DMS114 treated with DMSO at 0.1 percent for 48 hours (cell line): ENCODE measurements around the gene ARL5C.
A peak's percentile ranks its signal among the peaks of the same experiment; 100 is the strongest.
"Not testable (repeated sequence)": the region's sequence is repeated elsewhere in the genome, so short reads cannot be mapped to it uniquely, and the experiment has no call there.

Experiments used
- DNase-seq: peaks from one replicate; lab custom pipeline; 2025; ENCODE audit not compliant: unreplicated experiment; lab: John Stamatoyannopoulos, UW

Gene ARL5C

GRCh38 chr17:39168503-39168902, 2.5 kb upstream of the ARL5C start:
- not testable (repeated sequence) for DNase-seq

- no peak for DNase-seq
Measured at GRCh38 chr17:39167476-39167875, 1.5 kb upstream of the ARL5C start.

GRCh38 chr17:39166437-39167335, 725 bp upstream of the ARL5C start:
- DNase-seq = no peak

GRCh38 chr17:39165178-39165840, 652 bp downstream of the ARL5C start:
- DNase-seq = no peak

DNA sequence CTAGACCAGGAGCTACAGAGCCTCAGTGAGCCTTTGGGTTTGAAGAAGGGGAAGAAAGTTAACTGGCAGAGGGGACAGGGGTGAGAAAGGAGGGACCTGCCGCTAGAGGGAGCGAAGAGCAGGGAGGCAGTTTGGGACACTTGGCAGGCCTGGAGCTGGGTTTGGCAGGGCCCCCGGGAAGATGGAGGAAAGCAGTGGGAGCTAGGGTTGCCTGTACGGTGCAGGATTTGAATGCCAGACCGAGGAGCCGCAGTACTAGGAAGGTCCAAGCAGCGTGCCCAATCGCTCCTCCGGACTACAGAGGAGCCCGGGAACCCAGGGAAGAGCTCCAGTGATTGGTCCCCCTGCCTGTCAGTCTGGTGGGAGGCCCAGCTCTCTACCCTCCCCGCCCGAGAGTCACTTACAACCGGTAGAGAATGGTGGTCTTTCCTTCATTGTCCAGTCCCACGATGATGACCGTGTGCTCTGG, 1.3 kb downstream of the ARL5C start:
- DNase-seq = peak; percentile 86

DNA sequence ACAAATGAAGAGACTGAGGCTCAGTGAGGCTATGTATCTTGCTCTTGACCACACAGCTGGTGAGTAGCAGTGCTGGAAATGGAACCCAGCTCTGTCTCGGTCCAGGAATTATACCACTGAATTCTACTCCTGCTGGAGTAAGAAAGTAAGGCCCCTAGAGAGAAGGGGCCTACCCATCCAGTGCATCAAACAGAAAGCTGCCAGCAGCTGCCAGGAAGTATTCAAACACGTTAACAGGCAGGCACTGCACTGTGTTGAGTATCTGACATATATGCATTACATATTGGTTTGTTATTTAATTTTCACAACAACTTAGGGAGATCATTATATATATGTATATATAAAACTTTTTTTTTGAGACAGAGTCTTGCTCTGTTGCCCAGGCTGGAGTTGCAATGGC, 4.0 kb downstream of the ARL5C start:
- no peak for DNase-seq

DNA sequence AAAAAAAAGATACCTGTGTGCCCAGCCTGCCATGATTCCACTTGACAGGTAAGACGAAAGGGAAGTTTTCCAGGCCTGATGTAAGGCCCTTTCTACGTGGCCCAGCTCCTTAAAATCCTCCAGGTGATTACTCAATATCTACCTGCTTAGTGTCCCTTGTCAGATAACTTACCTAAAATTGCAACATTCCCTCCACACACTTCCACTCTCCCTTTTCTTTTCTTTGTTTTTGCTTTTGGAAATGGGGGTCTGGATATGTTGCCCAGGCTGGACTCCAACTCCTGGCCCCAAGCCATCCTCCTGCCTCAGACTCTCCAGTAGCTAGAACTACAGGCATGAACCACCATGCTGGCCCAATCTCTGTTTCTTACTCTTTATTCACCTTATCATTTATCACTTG, 7.3 kb downstream of the ARL5C start:
- DNase-seq = no peak

GRCh38 chr17:39156491-39156890, 9.5 kb downstream of the ARL5C start:
- DNase-seq = no peak

- DNase-seq = no peak
Measured at GRCh38 chr17:39155654-39156053, 10.3 kb downstream of the ARL5C start.

DNA sequence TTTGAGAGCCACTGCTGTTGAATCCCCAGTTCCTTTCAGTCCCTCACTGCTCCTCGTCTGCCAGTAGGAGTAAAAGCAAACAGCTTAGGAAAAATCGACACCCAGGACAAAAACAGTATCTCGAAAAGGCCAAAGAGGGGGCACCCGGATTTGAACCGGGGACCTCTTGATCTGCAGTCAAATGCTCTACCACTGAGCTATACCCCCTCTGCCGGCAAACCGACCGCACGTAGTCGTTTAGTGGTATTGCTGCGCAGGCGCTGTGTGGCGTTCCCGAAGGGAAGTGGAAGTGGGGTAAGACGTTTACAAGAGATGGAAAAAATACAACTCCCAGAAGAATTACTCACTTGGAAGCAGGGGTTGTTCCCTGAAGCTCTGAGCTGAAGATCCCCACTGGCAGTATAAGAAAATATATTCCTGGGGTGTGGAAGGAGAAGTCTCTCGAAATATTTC, 12.3 kb downstream of the ARL5C start:
- peak; percentile 80 for DNase-seq

DNA sequence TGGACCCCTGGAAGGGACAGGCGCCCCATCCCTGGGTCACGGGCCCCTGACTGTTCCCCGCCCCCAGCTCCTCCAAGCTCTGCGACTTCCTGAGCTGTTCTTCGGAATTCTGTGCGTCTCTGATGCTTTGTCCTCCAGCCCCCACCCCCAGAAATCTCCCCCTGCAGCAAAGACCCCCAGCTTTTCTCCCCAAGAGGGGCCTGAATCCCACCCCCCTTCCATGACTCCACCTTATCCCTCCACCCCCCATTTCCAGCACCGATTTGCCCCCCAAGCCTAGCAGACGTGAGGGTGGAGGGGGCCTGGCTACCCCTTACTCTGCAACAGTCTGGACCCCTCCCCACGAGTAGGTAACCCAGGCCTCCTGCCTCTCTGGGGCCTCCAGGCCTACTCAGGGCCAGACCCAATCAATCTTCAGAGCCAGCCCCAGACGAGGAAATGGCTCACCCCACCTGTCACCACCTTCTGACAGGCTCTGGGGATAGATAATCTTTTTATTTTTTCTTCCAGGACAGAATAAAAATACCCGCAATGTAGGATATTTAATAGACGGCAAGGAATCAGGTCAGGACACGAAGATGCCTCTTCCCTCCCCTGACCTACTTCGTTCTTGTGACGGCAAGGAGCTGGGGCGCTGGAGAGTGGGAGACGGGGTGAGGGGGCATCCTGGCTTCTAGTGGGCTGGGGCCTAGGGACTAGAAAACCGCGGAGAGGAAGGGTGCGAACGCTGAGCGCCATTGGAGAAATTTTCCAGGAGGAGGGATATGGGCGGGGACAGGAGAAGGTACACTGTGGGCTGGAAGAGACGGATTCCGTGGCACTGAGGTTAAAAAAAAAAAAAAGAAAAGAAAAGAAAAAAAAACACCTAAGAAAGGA, 13.8 kb downstream of the ARL5C start:
- peak; percentile 40 for DNase-seq

- DNase-seq = no peak
Measured at GRCh38 chr17:39151150-39151942, 14.6 kb downstream of the ARL5C start, which contains the start of gene PLXDC1. Gene PLXDC1, minus strand, starts transcription at chr17:39151637. Its CDS starts 200 bp downstream, at chr17:39151437.

GRCh38 chr17:39150795-39151149, 15.2 kb downstream of the ARL5C start:
- no peak for DNase-seq

DNA sequence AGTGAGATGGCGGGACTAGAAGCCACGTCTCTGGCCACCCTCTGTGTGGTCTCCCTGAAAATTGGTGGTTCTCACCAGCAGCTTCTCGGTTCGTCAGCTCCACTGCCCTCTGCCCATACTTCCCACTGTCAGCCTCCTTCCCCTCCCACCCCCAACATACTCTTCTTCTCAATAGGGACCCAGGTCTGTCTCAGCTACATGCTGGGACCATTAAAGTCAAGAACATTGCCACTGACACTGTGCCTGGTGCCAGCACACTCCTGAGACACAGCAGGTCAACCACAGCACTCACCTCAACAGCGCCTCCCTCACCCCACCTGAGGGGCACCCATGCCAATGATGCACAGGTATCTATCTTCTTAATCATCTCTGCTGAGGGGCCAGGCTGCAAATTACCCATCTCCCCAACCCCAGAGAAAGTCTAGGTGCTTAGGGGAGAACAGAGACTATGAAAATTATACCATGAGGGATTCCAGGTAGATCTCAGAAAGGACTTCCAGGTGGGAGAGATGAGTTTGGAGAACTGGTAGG, 15.8 kb downstream of the ARL5C start:
- no peak for DNase-seq

GRCh38 chr17:39147221-39148185, 18.5 kb downstream of the ARL5C start:
- no peak for DNase-seq

- DNase-seq = no peak
Measured at GRCh38 chr17:39146273-39146672, 19.7 kb downstream of the ARL5C start.

GRCh38 chr17:39145143-39145542, 20.8 kb downstream of the ARL5C start:
- DNase-seq = no peak

DNA sequence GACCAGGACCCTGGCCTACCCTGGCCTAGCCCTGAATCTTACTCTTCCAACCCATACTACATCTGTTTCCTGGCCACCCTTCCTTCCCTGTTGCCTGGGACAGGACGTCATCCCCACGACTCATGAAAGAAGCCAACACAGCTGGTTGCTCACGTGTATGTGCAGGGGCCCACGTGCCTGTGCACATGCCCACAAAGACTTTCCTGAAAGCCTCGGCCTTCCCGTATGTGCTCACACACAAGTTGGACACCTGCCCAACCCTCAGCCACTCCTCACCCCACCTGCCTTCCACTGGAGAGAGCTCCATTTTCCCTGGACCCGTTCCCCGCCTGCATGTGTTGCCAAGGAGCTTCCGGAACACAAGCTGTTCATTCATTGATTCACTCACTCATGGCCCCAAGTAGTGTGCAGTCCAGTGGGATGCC, 21.5 kb downstream of the ARL5C start:
- no peak for DNase-seq

- no peak for DNase-seq
Measured at GRCh38 chr17:39143552-39144093, 22.3 kb downstream of the ARL5C start.
